Melanocyte of skin (primary cell): ENCODE measurements around the gene FAM221A. TPM values are rescaled to one million over a fixed set of nuclear protein-coding genes. Genes with fewer than 3 reads are reported as not detected.

Source experiments
- small RNA-seq, 2 donors: library from RNA; depleted of rRNA; stranded (forward); fragments of <200 nt; gene quantifications; one replicate each; pipeline ENCODE3, GENCODE V24; 2012
- total RNA-seq, 2 donors: library from RNA; depleted of rRNA; stranded (reverse); fragments of >200 nt; gene quantifications; 2 replicates each; pipeline ENCODE4 v1.2.3, GENCODE V29; 2012

Gene FAM221A
- total RNA-seq: 1 to 10 TPM; 3.4 to 5.0 TPM

GRCh38 chr7:23679898-23680413 is at the start of gene FAM221A:
FAM221A (plus strand) TSS chr7:23680199; CDS start chr7:23680219, 20 bp downstream.

DNA sequence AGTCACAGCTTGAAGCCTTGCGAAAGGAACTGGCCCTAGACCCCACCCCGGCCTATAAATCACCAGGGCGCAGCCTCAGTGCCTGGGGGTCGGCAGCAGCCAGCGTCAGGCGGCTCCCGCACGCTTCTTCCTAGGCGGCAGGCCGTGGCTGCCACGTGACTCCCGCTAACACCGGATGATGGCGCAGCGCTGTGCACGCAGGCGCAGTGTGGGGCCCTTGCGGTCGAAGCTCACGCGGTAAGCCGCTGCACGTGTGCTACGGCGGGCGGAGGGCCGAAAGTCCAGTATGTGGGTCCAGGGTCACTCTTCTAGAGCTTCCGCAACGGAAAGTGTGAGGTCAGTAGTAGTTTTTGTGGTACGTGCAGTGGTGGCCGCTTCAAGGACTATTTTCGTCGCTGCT is 30.0 kb downstream of the FAM221A start, which contains the start of gene STK31:
STK31 (plus strand) TSS at position 220 of the 400 bp plus-strand sequence; CDS start at position 287, 67 bp downstream.

Small RNA genes lying within 50 kb of the gene (small RNA-seq; reads per million reads assigned to genes)
- 0 reads per million in 2 donors for gene AC006026.2

Other genes starting within 250 kb of the FAM221A start
- 10 to 100 TPM; 42.3 to 86.3 TPM for gene IGF2BP3, start 209.7 kb upstream of the FAM221A start, total RNA-seq
- gene TRA2A, start 148.2 kb upstream of the FAM221A start, total RNA-seq: 10 to 100 TPM; 25.1 to 35.6 TPM
- 10 to 100 TPM; 10.3 to 13.8 TPM for gene CCDC126, start 82.8 kb upstream of the FAM221A start, total RNA-seq
- gene STK31, start 30.0 kb downstream of the FAM221A start, total RNA-seq: under 1 TPM in 1 of 2 donors, not detected in 1; under 0.01 TPM